GM19240 (cell line): ENCODE measurements around the gene CFAP161.
"Not testable (repeated sequence)": the region's sequence is repeated elsewhere in the genome, so short reads cannot be mapped to it uniquely, and the experiment has no call there.

ENCODE experiments used
- DNase-seq: peaks from one replicate; pipeline ENCODE4 v3.0.0; 2011; ENCODE audit warnings: low spot score; ENCODE audit not compliant: insufficient read length

Gene CFAP161

GRCh38 chr15:81107889-81108288 lies 26.2 kb upstream of the CFAP161 start:
- DNase-seq: no peak

- DNase-seq: no peak
Observed at GRCh38 chr15:81108427-81108826, 25.6 kb upstream of the CFAP161 start.

- no peak for DNase-seq
Observed at GRCh38 chr15:81111018-81111417, 23.1 kb upstream of the CFAP161 start.

GRCh38 chr15:81111510-81112470 lies 22.3 kb upstream of the CFAP161 start:
- DNase-seq: peak; percentile 40

GRCh38 chr15:81113204-81113657 lies 20.8 kb upstream of the CFAP161 start:
- no peak for DNase-seq

GRCh38 chr15:81113861-81114291 lies 20.2 kb upstream of the CFAP161 start:
- DNase-seq: no peak

GRCh38 chr15:81115054-81115939 lies 18.8 kb upstream of the CFAP161 start:
- no peak for DNase-seq

- DNase-seq: no peak
Observed at GRCh38 chr15:81117136-81117535, 16.9 kb upstream of the CFAP161 start.

- DNase-seq: no peak
Observed at GRCh38 chr15:81117581-81117980, 16.5 kb upstream of the CFAP161 start.

GRCh38 chr15:81118361-81118760 lies 15.7 kb upstream of the CFAP161 start:
- no peak for DNase-seq

GRCh38 chr15:81120069-81120468 lies 14.0 kb upstream of the CFAP161 start:
- no peak for DNase-seq

GRCh38 chr15:81126892-81127291 lies 7.2 kb upstream of the CFAP161 start:
- DNase-seq: no peak

- DNase-seq: not testable (repeated sequence)
Observed at GRCh38 chr15:81141478-81141877, 7.4 kb downstream of the CFAP161 start.

GRCh38 chr15:81146006-81146405 lies 11.9 kb downstream of the CFAP161 start:
- DNase-seq: no peak

- no peak for DNase-seq
Observed at GRCh38 chr15:81146466-81146865, 12.4 kb downstream of the CFAP161 start.

GRCh38 chr15:81151389-81151788 lies 17.3 kb downstream of the CFAP161 start:
- DNase-seq: no peak

- no peak for DNase-seq
Observed at GRCh38 chr15:81152339-81152738, 18.3 kb downstream of the CFAP161 start.

GRCh38 chr15:81152799-81153198 lies 18.7 kb downstream of the CFAP161 start:
- no peak for DNase-seq

- DNase-seq: no peak
Observed at GRCh38 chr15:81155375-81156218, 21.5 kb downstream of the CFAP161 start.

- no peak for DNase-seq
Observed at GRCh38 chr15:81156324-81156723, 22.3 kb downstream of the CFAP161 start.
